Endothelial cell of umbilical vein (primary cell): Measurements from ENCODE around the gene APLP2. TPM values are rescaled to one million over a fixed set of nuclear protein-coding genes. Genes with fewer than 3 reads are reported as not detected.

ENCODE experiments used
- BruUV-seq: library from RNA; stranded (reverse); fragments of 400-500 nt; replicated peaks from 2 replicates; lab custom pipeline; 2021; lab: Mats Ljungman, UMichigan
- CTCF ChIA-PET: fragments of 300-600, 350-600 bp; sonication (Branson Sonifier 250); formaldehyde crosslinking; loops from one replicate; lab custom pipeline; 2021; ENCODE audit warnings: antibody characterized with exemption, inconsistent platforms; lab: Charles Lee
- POLR2A ChIA-PET: fragments of 300-600, 350-600 bp; sonication (Branson Sonifier 250); formaldehyde crosslinking; loops from one replicate; lab custom pipeline; 2021; ENCODE audit warnings: antibody characterized with exemption, inconsistent platforms; lab: Charles Lee
- DNase-seq: peaks from one replicate; pipeline ENCODE4 v3.0.0-alpha.2; 2011; ENCODE audit warnings: low read depth, low spot score
- FAIRE-seq: peaks from 2 replicates; lab custom pipeline; 2011; peaks lifted over from hg19 to GRCh38; lab: Jason Lieb, UNC
- H2AFZ ChIP-seq: 2 replicates; pipeline ENCODE4 v1.6.0; 2012; ENCODE audit warnings: low read depth, low read length, control low read depth, inconsistent platforms
- H3K27ac ChIP-seq: 2 replicates; pipeline ENCODE4 v1.5.1; 2011; ENCODE audit warnings: low read depth, mild to moderate bottlenecking, control low read depth, low read length, moderate library complexity; ENCODE audit not compliant: insufficient read depth
- H3K27me3 ChIP-seq, 2 experiments: 2 replicates each; pipeline versions ENCODE4 v1.6.0 to v1.6.1; 2011; ENCODE audit warnings: low read length in 2 of 2, mixed read lengths in 1 of 2; ENCODE audit not compliant: control insufficient read depth in 2 of 2, insufficient read depth in 2 of 2
- H3K36me3 ChIP-seq, 2 experiments: 2 replicates in 1 of 2; 3 replicates in 1 of 2; pipeline ENCODE4 v1.5.1; 2011; ENCODE audit warnings: low read length in 2 of 2, mild to moderate bottlenecking in 1 of 2, moderate library complexity in 1 of 2; ENCODE audit not compliant: control insufficient read depth in 2 of 2, insufficient read depth in 2 of 2; ENCODE audit errors: extremely low read depth in 1 of 2
- H3K4me1 ChIP-seq: 3 replicates; pipeline ENCODE4 v1.5.1; 2011; ENCODE audit warnings: mild to moderate bottlenecking, low read length; ENCODE audit not compliant: control insufficient read depth, insufficient read depth; ENCODE audit errors: extremely low read depth
- H3K4me2 ChIP-seq: 2 replicates; pipeline ENCODE4 v1.6.1; 2011; ENCODE audit warnings: low read length, control low read depth, mixed read lengths; ENCODE audit not compliant: insufficient read depth
- H3K4me3 ChIP-seq, 3 experiments: fragments of 200-600 bp in 1 of 3; sonication (generic), shearing (Covaris generic) in 1 of 3; replicated peaks in 1 of 3; 2 replicates each; pipeline ENCODE4 v1.5.1; 2011 to 2016; ENCODE audit warnings: control low read depth in 3 of 3, low read length in 3 of 3, mild to moderate bottlenecking in 2 of 3, inconsistent platforms in 1 of 3, low read depth in 1 of 3, moderate library complexity in 1 of 3; ENCODE audit not compliant: insufficient read depth in 1 of 3
- H3K79me2 ChIP-seq: 2 replicates; pipeline ENCODE4 v1.6.0; 2012; ENCODE audit warnings: low read length, inconsistent platforms; ENCODE audit not compliant: control insufficient read depth, insufficient read depth
- H3K9ac ChIP-seq: replicated peaks from 2 replicates; pipeline ENCODE3; 2011; ENCODE audit warnings: low read length, control low read depth; ENCODE audit not compliant: insufficient read depth; ENCODE audit errors: extremely low read depth
- H3K9me1 ChIP-seq: replicated peaks from 3 replicates; pipeline ENCODE4 v1.6.0; 2011; ENCODE audit warnings: mild to moderate bottlenecking, low read length; ENCODE audit not compliant: control insufficient read depth, insufficient read depth; ENCODE audit errors: extremely low read depth
- H3K9me3 ChIP-seq: replicated peaks from 2 replicates; pipeline ENCODE4 v1.5.1; 2012; ENCODE audit warnings: low read length, inconsistent platforms; ENCODE audit not compliant: control insufficient read depth, insufficient read depth
- H4K20me1 ChIP-seq: replicated peaks from 2 replicates; pipeline ENCODE3; 2011; ENCODE audit warnings: mild to moderate bottlenecking, low read length; ENCODE audit not compliant: control insufficient read depth, insufficient read depth; ENCODE audit errors: extremely low read depth
- EZH2 ChIP-seq: IDR thresholded peaks from 2 replicates; pipeline ENCODE4 v1.6.1; 2012; ENCODE audit warnings: borderline replicate concordance, low read depth, mild to moderate bottlenecking, moderate library complexity, low read length, inconsistent platforms; ENCODE audit not compliant: severe bottlenecking
- FOS ChIP-seq: IDR thresholded peaks from 2 replicates; pipeline ENCODE4 v1.6.1; 2011; ENCODE audit warnings: mild to moderate bottlenecking, low read length, moderate library complexity, borderline replicate concordance; ENCODE audit not compliant: insufficient read depth
- GATA2 ChIP-seq: IDR thresholded peaks from 2 replicates; pipeline ENCODE4 v1.7.0; 2011; ENCODE audit warnings: low read depth, mild to moderate bottlenecking, moderate library complexity, mixed read lengths, low read length; ENCODE audit not compliant: insufficient read length, insufficient read depth
- JUN ChIP-seq: IDR thresholded peaks from 2 replicates; pipeline ENCODE4 v1.6.1; 2011; ENCODE audit warnings: borderline replicate concordance, low read depth; ENCODE audit not compliant: insufficient read length, insufficient read depth
- MAX ChIP-seq: IDR thresholded peaks from 2 replicates; pipeline ENCODE4 v1.6.1; 2011; ENCODE audit not compliant: insufficient read depth, insufficient read length
- MYC ChIP-seq: IDR thresholded peaks from one replicate; pipeline ENCODE4 v1.6.1; 2011; ENCODE audit warnings: mild to moderate bottlenecking, low read depth, low read length
- POLR2A ChIP-seq: IDR thresholded peaks from 2 replicates; pipeline ENCODE4 v1.6.1; 2012; ENCODE audit warnings: low read depth, mild to moderate bottlenecking, control low read depth, low read length
- POLR2AphosphoS5 ChIP-seq: IDR thresholded peaks from 2 replicates; pipeline ENCODE4 v1.6.1; 2012; ENCODE audit warnings: low read depth, mild to moderate bottlenecking, control low read depth, low read length, moderate library complexity; ENCODE audit not compliant: insufficient read depth
- dilution Hi-C: fragments of 300-500 bp; cut with MboI; formaldehyde crosslinking; loops from one replicate; pipeline ENCODE4 v1.15.0; 2019; ENCODE audit warnings: low sequenced_read_pairs; ENCODE audit not compliant: extremely low pct_ligation_motif_present
- intact Hi-C: fragments of 100-400 bp; cut with micrococcal nuclease; formaldehyde crosslinking; loops from one replicate; pipeline ENCODE4 v1.10.0; 2022
- polyA plus RNA-seq, 4 experiments: library from polyadenylated mRNA; depleted of rRNA in 3 of 4; stranded (reverse) in 3 of 4; unstranded in 1 of 4; fragments of >200 nt; gene quantifications; 2 replicates each; pipeline versions ENCODE4 v1.2.1 to v1.2.3, GENCODE V29; 2011 to 2012; ENCODE audit warnings: missing spikeins in 1 of 4
- total RNA-seq: library from RNA; stranded (reverse); gene quantifications from 2 replicates; pipeline ENCODE4 v1.2.3, GENCODE V29; 2021
- TF ChIP-seq, protein P1 (sequence below), 2 donors: IDR thresholded peaks; 1 replicate in 1 of 2; 2 replicates in 1 of 2; pipeline ENCODE4 v1.5.1; 2011; ENCODE audit warnings: low read length in 2 of 2, mild to moderate bottlenecking in 2 of 2, moderate library complexity in 2 of 2, control low read depth in 1 of 2, inconsistent platforms in 1 of 2, low read depth in 1 of 2; ENCODE audit not compliant: insufficient read depth in 1 of 2; ENCODE audit errors: extremely low read depth in 1 of 2

The APLP2 gene
- total and polyA plus RNA-seq, 2 donors (not counting 3 experiments of a cell fraction or from before 2014, with no cell fraction given) = 493 to 543 TPM

GRCh38 chr11:130118165-130118564 lies 48.5 kb downstream of the APLP2 start:
- ChIA-PET POLR2A (no interaction called here), CTCF (interaction anchor here (0.8 to 2.4 kb wide), 4 partner anchors 14 to 195 kb away, joined by 3 to 11 read pairs (median 4); no protein-coding TSS in a partner anchor)
- Histone ChIP-seq H3K27ac (no peak overlapping the region), H3K4me2 (no peak overlapping the region), H3K79me2 (peaks cover 71% of the 10 kb centered on the region), H3K9me1 (no peaks in the 10 kb centered on the region), H4K20me1 (no peaks in the 10 kb centered on the region), H3K36me3 (peaks cover 5 to 7% of the 10 kb centered on the region in 2 experiments), H3K4me3 (no peak overlapping the region), H3K27me3 (no peaks in the 10 kb centered on the region), H3K9me3 (no peaks in the 10 kb centered on the region), H3K4me1 (peaks cover 57% of the 10 kb centered on the region), H2AFZ (no peak overlapping the region), H3K9ac (no peak overlapping the region)
- no TSS peak for BruUV-seq
- DNase-seq = no peak
- intact Hi-C loops = no loop called here
- TF ChIP-seq FOS (no peak), EZH2 (no peak), GATA2 (no peak), POLR2A (no peak), POLR2AphosphoS5 (no peak), MYC (no peak), MAX (no peak), JUN (no peak)
- TF ChIP-seq, protein P1, sequence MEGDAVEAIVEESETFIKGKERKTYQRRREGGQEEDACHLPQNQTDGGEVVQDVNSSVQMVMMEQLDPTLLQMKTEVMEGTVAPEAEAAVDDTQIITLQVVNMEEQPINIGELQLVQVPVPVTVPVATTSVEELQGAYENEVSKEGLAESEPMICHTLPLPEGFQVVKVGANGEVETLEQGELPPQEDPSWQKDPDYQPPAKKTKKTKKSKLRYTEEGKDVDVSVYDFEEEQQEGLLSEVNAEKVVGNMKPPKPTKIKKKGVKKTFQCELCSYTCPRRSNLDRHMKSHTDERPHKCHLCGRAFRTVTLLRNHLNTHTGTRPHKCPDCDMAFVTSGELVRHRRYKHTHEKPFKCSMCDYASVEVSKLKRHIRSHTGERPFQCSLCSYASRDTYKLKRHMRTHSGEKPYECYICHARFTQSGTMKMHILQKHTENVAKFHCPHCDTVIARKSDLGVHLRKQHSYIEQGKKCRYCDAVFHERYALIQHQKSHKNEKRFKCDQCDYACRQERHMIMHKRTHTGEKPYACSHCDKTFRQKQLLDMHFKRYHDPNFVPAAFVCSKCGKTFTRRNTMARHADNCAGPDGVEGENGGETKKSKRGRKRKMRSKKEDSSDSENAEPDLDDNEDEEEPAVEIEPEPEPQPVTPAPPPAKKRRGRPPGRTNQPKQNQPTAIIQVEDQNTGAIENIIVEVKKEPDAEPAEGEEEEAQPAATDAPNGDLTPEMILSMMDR (IDR thresholded peaks at IDR 0.05; ENCODE audit: extremely low read depth in 1 of 2, insufficient read depth in 1 of 2, low read depth in 1 of 2, low read length in 2 of 2) = no peak
- dilution Hi-C loops = no loop called here
- FAIRE-seq = peak; percentile 46
